ENCODE results near the gene MON1A. TPM values are rescaled to one million over a fixed set of nuclear protein-coding genes. Genes with fewer than 3 reads are reported as not detected.

Gene MON1A
- total and polyA plus RNA-seq, 2 experiments from 2014 or later: 6.4 to 12.1 TPM

DNA sequence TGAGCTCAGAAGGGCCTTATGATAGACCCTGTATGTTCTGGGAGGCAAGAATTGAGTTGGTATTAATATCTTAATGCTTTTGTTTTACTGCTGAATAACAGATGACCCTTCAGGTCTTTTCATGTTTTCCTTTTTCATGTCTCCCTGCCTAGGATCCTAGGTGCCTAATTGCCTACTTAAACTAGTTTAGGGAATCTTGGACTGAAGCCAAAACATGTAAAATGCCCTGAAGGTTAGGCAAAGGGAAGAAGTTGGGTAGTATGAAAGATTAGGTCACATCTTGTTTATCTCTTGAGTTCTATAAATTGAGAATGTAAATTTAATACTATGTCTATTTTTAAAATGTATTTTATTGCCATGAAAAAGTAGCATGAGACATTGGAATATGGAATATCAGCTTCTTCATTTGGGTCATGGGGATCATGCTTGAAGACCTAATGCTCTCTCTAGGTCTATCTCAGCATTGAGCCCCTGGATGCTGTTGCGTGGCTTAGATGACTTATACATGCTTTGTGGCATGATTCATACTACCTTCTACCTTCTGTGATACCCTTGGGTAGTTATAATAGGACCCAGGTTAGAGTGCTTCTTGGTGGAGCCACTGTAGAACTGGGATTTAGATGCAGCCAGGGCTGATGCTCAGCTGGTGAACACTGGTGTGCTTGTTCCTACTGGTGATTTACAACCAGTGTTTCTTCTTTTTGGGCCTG, 36.8 kb upstream of the MON1A start:
- Histone ChIP-seq H3K36me3 (ENCODE audit: insufficient read depth) (no peaks in the 10 kb centered on the region), H3K27ac (ENCODE audit: low read depth) (peak overlapping the region; percentile 12; the same call in 1 of the 2 replicates), H3K79me2 (replicated peaks; ENCODE audit: insufficient read depth) (peaks cover 76% of the 10 kb centered on the region), H4K20me1 (replicated peaks; ENCODE audit: insufficient read depth) (peaks cover 19% of the 10 kb centered on the region), H3K4me3 (no peak overlapping the region), H3K4me2 (no peak overlapping the region), H3K9me2 (ENCODE audit: insufficient read depth) (no peaks in the 10 kb centered on the region), H3F3A (replicated peaks; ENCODE audit: low read depth) (0 out of 2 replicates have a peak, but pooled peaks cover 2% of the 10 kb centered on the region), H3K4me1 (ENCODE audit: insufficient read depth) (no peaks in the 10 kb centered on the region; the same call in 1 of the 2 replicates), H2AFZ (no peak overlapping the region), H3K27me3 (ENCODE audit: insufficient read depth) (no peaks in the 10 kb centered on the region)
- Mint-ChIP-seq H3K4me1 (peaks cover 8% of the 10 kb centered on the region; the same call in 2 of the 3 replicates), H3K9me3 (no peaks in the 10 kb centered on the region), H3K27me3 (ENCODE audit: insufficient read depth, low read depth, poor library complexity) (peaks cover 4% of the 10 kb centered on the region), H3K36me3 (ENCODE audit: low read depth) (peaks cover 36% of the 10 kb centered on the region), H3K27ac (no peak overlapping the region), H3K4me3 (no peak overlapping the region)
- ATAC-seq: no peak
- no peak for DNase-seq (ENCODE audit: low spot score)
- TF ChIP-seq, protein P1, sequence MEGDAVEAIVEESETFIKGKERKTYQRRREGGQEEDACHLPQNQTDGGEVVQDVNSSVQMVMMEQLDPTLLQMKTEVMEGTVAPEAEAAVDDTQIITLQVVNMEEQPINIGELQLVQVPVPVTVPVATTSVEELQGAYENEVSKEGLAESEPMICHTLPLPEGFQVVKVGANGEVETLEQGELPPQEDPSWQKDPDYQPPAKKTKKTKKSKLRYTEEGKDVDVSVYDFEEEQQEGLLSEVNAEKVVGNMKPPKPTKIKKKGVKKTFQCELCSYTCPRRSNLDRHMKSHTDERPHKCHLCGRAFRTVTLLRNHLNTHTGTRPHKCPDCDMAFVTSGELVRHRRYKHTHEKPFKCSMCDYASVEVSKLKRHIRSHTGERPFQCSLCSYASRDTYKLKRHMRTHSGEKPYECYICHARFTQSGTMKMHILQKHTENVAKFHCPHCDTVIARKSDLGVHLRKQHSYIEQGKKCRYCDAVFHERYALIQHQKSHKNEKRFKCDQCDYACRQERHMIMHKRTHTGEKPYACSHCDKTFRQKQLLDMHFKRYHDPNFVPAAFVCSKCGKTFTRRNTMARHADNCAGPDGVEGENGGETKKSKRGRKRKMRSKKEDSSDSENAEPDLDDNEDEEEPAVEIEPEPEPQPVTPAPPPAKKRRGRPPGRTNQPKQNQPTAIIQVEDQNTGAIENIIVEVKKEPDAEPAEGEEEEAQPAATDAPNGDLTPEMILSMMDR (conservative IDR thresholded peaks at IDR 0.05; ENCODE audit: low read depth in 2 of 2): no peak
- TF ChIP-seq NANOG (IDR thresholded peaks at IDR 0.05; ENCODE audit: borderline replicate concordance): no peak
- TF ChIP-seq, protein P2, sequence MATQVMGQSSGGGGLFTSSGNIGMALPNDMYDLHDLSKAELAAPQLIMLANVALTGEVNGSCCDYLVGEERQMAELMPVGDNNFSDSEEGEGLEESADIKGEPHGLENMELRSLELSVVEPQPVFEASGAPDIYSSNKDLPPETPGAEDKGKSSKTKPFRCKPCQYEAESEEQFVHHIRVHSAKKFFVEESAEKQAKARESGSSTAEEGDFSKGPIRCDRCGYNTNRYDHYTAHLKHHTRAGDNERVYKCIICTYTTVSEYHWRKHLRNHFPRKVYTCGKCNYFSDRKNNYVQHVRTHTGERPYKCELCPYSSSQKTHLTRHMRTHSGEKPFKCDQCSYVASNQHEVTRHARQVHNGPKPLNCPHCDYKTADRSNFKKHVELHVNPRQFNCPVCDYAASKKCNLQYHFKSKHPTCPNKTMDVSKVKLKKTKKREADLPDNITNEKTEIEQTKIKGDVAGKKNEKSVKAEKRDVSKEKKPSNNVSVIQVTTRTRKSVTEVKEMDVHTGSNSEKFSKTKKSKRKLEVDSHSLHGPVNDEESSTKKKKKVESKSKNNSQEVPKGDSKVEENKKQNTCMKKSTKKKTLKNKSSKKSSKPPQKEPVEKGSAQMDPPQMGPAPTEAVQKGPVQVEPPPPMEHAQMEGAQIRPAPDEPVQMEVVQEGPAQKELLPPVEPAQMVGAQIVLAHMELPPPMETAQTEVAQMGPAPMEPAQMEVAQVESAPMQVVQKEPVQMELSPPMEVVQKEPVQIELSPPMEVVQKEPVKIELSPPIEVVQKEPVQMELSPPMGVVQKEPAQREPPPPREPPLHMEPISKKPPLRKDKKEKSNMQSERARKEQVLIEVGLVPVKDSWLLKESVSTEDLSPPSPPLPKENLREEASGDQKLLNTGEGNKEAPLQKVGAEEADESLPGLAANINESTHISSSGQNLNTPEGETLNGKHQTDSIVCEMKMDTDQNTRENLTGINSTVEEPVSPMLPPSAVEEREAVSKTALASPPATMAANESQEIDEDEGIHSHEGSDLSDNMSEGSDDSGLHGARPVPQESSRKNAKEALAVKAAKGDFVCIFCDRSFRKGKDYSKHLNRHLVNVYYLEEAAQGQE (IDR thresholded peaks at IDR 0.05; ENCODE audit: unreplicated experiment): no peak
- TF ChIP-seq, protein P3, sequence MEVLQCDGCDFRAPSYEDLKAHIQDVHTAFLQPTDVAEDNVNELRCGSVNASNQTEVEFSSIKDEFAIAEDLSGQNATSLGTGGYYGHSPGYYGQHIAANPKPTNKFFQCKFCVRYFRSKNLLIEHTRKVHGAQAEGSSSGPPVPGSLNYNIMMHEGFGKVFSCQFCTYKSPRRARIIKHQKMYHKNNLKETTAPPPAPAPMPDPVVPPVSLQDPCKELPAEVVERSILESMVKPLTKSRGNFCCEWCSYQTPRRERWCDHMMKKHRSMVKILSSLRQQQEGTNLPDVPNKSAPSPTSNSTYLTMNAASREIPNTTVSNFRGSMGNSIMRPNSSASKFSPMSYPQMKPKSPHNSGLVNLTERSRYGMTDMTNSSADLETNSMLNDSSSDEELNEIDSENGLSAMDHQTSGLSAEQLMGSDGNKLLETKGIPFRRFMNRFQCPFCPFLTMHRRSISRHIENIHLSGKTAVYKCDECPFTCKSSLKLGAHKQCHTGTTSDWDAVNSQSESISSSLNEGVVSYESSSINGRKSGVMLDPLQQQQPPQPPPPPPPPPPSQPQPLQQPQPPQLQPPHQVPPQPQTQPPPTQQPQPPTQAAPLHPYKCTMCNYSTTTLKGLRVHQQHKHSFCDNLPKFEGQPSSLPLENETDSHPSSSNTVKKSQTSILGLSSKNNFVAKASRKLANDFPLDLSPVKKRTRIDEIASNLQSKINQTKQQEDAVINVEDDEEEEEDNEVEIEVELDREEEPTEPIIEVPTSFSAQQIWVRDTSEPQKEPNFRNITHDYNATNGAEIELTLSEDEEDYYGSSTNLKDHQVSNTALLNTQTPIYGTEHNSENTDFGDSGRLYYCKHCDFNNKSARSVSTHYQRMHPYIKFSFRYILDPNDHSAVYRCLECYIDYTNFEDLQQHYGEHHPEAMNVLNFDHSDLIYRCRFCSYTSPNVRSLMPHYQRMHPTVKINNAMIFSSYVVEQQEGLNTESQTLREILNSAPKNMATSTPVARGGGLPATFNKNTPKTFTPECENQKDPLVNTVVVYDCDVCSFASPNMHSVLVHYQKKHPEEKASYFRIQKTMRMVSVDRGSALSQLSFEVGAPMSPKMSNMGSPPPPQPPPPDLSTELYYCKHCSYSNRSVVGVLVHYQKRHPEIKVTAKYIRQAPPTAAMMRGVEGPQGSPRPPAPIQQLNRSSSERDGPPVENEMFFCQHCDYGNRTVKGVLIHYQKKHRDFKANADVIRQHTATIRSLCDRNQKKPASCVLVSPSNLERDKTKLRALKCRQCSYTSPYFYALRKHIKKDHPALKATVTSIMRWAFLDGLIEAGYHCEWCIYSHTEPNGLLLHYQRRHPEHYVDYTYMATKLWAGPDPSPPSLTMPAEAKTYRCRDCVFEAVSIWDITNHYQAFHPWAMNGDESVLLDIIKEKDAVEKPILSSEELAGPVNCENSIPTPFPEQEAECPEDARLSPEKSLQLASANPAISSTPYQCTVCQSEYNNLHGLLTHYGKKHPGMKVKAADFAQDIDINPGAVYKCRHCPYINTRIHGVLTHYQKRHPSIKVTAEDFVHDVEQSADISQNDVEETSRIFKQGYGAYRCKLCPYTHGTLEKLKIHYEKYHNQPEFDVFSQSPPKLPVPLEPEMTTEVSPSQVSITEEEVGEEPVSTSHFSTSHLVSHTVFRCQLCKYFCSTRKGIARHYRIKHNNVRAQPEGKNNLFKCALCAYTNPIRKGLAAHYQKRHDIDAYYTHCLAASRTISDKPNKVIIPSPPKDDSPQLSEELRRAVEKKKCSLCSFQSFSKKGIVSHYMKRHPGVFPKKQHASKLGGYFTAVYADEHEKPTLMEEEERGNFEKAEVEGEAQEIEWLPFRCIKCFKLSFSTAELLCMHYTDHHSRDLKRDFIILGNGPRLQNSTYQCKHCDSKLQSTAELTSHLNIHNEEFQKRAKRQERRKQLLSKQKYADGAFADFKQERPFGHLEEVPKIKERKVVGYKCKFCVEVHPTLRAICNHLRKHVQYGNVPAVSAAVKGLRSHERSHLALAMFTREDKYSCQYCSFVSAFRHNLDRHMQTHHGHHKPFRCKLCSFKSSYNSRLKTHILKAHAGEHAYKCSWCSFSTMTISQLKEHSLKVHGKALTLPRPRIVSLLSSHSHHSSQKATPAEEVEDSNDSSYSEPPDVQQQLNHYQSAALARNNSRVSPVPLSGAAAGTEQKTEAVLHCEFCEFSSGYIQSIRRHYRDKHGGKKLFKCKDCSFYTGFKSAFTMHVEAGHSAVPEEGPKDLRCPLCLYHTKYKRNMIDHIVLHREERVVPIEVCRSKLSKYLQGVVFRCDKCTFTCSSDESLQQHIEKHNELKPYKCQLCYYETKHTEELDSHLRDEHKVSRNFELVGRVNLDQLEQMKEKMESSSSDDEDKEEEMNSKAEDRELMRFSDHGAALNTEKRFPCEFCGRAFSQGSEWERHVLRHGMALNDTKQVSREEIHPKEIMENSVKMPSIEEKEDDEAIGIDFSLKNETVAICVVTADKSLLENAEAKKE (CRISPR knock-in tag; IDR thresholded peaks at IDR 0.05): no peak

Data from GM23338 (cell line).